ENCODE data around the gene AGL.

DNA sequence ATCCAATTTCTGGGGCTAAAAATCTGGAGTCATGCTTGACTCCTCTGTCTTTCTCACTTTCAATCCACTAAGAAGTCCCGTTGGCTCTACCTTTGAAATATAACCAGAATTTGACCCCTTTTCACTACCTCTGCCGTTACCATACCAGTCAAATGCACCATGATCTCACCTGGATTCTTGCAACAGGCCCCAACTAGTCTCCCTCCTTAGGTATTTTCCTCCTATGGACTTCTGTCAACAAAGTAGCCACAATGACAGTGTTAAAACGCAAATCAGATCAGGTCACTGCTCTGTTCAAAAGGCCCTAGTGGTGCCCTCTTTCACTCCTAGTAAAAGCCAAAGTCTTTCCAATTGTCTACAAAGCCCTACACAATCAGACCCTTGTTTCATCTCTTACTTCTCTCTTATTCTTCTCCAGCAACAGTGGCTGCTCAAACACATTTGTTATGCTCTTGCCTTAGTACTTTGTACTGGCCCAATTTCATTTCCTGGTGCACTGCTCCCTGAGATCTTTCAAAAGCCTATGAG is 35.7 kb upstream of the AGL start:
- no peak for TF ChIP-seq POLR2A (IDR thresholded peaks at IDR 0.05)
- TF ChIP-seq, protein P1, sequence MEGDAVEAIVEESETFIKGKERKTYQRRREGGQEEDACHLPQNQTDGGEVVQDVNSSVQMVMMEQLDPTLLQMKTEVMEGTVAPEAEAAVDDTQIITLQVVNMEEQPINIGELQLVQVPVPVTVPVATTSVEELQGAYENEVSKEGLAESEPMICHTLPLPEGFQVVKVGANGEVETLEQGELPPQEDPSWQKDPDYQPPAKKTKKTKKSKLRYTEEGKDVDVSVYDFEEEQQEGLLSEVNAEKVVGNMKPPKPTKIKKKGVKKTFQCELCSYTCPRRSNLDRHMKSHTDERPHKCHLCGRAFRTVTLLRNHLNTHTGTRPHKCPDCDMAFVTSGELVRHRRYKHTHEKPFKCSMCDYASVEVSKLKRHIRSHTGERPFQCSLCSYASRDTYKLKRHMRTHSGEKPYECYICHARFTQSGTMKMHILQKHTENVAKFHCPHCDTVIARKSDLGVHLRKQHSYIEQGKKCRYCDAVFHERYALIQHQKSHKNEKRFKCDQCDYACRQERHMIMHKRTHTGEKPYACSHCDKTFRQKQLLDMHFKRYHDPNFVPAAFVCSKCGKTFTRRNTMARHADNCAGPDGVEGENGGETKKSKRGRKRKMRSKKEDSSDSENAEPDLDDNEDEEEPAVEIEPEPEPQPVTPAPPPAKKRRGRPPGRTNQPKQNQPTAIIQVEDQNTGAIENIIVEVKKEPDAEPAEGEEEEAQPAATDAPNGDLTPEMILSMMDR (IDR thresholded peaks at IDR 0.05) = no peak

Data from testis (tissue), 2 donors.